ENCODE measurements around the gene KRTAP12-1.
"Not testable (repeated sequence)": the region's sequence is repeated elsewhere in the genome, so short reads cannot be mapped to it uniquely, and the experiment has no call there.

Gene KRTAP12-1

DNA sequence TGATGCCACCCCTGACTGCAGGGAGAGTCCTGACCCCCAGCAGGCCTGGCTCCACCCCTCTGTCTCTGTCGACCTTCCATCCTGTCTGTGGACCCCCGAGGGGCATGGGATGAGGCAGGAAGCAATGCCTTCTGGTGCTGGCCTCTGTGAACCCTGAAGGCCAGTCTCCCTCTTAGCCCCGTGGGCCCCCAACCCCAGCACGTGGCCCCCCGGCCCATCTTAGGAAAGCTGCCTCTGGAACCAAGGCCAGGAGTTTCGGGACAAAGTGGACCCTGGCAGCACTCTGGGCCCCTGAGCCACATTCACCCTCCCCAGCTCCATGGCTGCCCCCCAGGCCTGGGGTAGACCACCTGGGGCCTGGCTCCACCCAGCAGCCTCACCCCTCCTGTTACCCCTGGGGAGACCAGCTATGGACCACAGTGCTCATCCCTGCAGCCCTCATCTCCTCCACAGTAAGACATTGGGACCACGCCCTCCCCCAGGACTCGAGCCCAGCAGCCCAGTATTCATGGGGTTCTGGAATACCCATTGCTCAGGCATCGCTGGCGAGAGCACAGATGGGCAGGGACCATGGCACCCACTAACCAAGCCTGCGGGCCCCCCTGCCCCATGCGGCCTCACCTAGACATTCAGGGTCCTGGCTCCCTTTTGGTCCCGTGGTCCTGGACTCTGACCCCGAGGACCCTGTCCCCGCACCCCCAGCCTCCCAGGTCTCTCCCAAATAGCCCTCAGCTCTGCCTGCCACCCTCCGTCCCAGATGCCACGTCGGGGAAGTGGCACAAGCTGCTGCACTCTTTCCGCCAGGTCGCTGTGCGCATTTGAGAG lies 43.2 kb downstream of the KRTAP12-1 start:
- DNase-seq: not testable (repeated sequence)

DNA sequence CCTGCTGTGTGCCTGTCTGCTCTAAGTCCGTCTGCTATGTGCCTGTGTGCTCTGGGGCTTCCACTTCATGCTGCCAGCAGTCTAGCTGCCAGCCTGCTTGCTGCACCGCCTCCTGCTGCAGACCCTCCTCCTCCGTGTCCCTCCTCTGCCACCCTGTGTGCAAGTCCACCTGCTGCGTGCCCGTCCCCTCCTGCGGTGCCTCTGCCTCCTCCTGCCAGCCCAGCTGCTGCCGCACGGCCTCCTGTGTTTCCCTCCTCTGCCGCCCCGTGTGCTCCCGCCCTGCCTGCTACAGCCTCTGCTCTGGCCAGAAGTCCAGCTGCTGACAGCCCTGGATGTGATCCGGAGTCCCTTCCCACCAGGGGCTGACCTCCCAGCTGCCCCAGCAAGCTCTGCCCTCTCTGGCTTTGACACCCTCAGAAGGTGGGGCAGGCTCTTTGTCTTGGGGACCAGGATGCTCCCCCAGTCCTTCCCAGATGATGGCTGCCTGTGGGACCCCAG lies 44.1 kb downstream of the KRTAP12-1 start:
- not testable (repeated sequence) for DNase-seq

DNA sequence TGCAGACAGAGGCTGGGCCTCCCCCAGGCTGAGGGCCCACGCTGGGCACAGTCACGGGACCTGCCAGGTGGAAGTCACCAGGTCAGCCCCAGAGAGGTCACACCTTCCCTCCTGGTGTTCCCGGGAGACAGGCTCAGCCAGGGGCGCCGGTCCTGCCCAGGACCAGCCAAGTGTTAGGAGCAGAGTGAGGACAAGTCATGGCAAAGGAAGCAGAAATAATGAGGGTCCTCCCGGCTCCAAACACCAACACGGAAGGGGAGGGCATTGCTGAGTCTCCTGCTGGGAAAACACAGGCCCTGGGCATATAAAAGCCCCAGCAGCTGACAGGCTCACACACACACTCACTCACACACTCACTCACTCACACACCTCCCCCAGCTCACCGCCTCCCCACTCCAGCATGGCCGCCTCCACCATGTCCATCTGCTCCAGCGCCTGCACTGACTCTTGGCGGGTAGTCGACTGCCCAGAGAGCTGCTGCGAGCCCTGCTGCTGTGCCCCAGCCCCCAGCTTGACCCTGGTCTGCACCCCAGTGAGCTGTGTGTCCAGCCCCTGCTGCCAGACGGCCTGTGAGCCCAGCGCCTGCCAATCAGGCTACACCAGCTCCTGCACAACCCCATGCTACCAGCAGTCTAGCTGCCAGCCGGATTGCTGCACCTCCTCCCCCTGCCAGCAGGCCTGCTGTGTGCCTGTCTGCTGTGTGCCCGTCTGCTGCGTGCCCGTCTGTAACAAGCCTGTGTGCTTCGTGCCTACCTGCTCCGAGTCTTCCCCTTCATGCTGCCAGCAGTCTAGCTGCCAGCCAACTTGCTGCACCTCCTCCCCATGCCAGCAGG lies 44.7 kb downstream of the KRTAP12-1 start, which contains the start of gene KRTAP10-10:
Gene KRTAP10-10, plus strand, starts transcription at position 339 of the 833 bp plus-strand sequence. Its CDS starts 62 bp downstream, at position 401.
- no peak for DNase-seq

DNA sequence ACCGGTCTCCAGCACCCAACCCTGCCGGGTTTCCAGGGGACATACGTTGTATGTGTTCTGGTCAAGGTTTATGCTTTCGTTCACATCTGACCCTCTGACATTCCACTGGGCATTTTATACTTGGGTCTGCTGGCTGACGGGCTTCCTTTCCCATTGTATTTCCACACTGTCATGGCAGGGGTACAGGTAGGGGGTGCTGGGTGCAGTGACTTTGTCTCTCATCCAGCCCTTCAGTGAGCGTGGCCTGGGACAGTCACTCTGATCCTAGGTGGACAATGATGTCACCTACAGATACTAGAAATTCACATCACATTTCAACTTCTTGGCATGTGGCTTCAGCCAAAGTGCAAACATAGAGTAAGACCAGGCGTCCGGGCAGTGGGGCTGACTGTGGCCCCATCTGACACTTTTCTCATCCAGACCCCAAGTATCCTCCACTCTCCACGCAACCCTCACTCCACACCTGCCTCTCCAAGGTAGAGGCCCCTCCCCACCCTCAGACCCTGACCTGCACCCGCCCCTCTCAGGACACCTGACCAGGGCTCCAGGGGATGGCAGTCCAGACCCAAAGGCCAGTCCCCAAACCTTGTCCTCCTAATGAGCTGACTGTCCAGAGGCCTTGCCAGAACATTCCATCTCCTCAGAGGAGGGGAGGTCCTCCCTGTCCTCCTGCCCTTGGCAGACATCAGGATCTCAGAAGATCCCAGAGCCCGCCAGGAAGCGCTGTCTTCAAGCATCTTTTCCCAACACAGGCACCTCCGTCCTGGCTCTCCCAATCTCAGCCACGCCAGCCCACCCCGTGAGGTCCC lies 45.5 kb downstream of the KRTAP12-1 start:
- DNase-seq: no peak

DNA sequence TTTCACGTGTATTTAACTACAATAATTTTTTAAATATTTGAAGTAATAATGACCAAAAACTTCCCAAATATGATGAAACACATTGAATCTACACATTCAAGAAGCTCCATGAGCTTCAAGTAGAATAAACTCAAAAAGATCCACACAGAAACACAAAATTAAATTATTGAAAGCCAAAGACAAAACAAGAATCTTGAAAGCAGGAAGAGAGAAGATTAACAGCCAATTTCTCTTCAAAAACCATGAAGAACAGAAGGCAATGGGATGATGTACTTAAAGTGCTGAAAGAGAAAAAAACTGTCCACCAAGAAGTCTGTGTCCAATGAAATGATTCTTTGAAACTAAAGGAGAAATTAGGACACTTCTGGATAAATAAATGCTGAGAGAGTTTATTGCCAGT lies 49.9 kb downstream of the KRTAP12-1 start:
- no peak for DNase-seq
